Activated CD4-positive, alpha-beta memory T cell treated with anti-CD3 and anti-CD28 coated beads for 36 hours (primary cell): ENCODE results near the gene RNF175. TPM values are rescaled to one million over a fixed set of nuclear protein-coding genes. Genes with fewer than 3 reads are reported as not detected.

ENCODE experiments used
- CTCF ChIA-PET: fragments of 350-600 bp; sonication (Branson Sonifier 250); formaldehyde crosslinking; loops from one replicate; lab custom pipeline; 2021; ENCODE audit warnings: antibody characterized with exemption, inconsistent platforms; lab: Charles Lee
- POLR2A ChIA-PET: fragments of 350-600 bp; sonication (Branson Sonifier 250); formaldehyde crosslinking; loops from one replicate; lab custom pipeline; 2021; ENCODE audit warnings: antibody characterized with exemption; lab: Charles Lee
- DNase-seq: peaks from one replicate; pipeline ENCODE4 v3.0.0-alpha.2; 2020
- H3K27ac Mint-ChIP-seq: one replicate; pipeline ENCODE4 v1.8.0; 2021; ENCODE audit warnings: mixed read lengths
- H3K27me3 Mint-ChIP-seq: one replicate; pipeline ENCODE4 v1.8.0; 2021; ENCODE audit warnings: mixed read lengths
- H3K36me3 Mint-ChIP-seq: one replicate; pipeline ENCODE4 v1.8.0; 2021; ENCODE audit warnings: mixed read lengths
- H3K4me1 Mint-ChIP-seq: one replicate; pipeline ENCODE4 v1.8.0; 2021; ENCODE audit warnings: low read depth, mixed read lengths
- H3K4me3 Mint-ChIP-seq: one replicate; pipeline ENCODE4 v1.8.0; 2021; ENCODE audit warnings: mild to moderate bottlenecking, mixed read lengths
- H3K9me3 Mint-ChIP-seq: one replicate; pipeline ENCODE4 v1.8.0; 2021; ENCODE audit warnings: mixed read lengths
- intact Hi-C: fragments of 100-400 bp; cut with micrococcal nuclease; formaldehyde crosslinking; loops from one replicate; pipeline ENCODE4 v1.15.1; 2023
- total RNA-seq, 2 experiments: library from RNA; stranded (reverse); gene quantifications; one replicate each; pipeline ENCODE4 v1.2.3, GENCODE V29; 2021

Gene RNF175
- total RNA-seq, 2 experiments from 2014 or later, result not detected

GRCh38 chr4:153781717-153782416 lies 22.0 kb upstream of the RNF175 start:
- H3K4me1 Mint-ChIP-seq, result no peaks in the 10 kb centered on the region
- H3K27me3 Mint-ChIP-seq, result peaks cover 53% of the 10 kb centered on the region
- H3K27ac Mint-ChIP-seq, result no peak overlapping the region
- intact Hi-C loops, result loop anchor here (10.0 kb wide), 1 partner anchor 843 kb away; no protein-coding TSS in a partner anchor
- H3K4me3 Mint-ChIP-seq, result no peak overlapping the region
- H3K36me3 Mint-ChIP-seq, result no peaks in the 10 kb centered on the region
- ChIA-PET CTCF (interaction anchor here (0.8 kb wide), 1 partner anchor 268 kb away, joined by 4 read pairs; no protein-coding TSS in a partner anchor), POLR2A (no interaction called here)
- no peak for DNase-seq
- peaks cover 3% of the 10 kb centered on the region for H3K9me3 Mint-ChIP-seq

GRCh38 chr4:153781280-153781679 lies 21.5 kb upstream of the RNF175 start:
- ChIA-PET CTCF (interaction anchor here (0.8 to 1.3 kb wide), 3 partner anchors 168 to 698 kb away, joined by 3 to 4 read pairs (median 3); no protein-coding TSS in a partner anchor), POLR2A (no interaction called here)
- Mint-ChIP-seq H3K27ac (no peak overlapping the region), H3K9me3 (peaks cover 3% of the 10 kb centered on the region), H3K4me1 (no peaks in the 10 kb centered on the region), H3K36me3 (no peaks in the 10 kb centered on the region), H3K4me3 (no peak overlapping the region), H3K27me3 (peaks cover 52% of the 10 kb centered on the region)
- DNase-seq, result no peak
- intact Hi-C loops, result loop anchor here (10.0 kb wide), 1 partner anchor 844 kb away; no protein-coding TSS in a partner anchor

- ChIA-PET POLR2A (no interaction called here), CTCF (interaction anchor here (0.7 to 1.3 kb wide), 4 partner anchors 169 to 698 kb away, joined by 3 to 4 read pairs (median 3); no protein-coding TSS in a partner anchor)
- Mint-ChIP-seq H3K36me3 (no peaks in the 10 kb centered on the region), H3K27ac (no peak overlapping the region), H3K4me3 (no peak overlapping the region), H3K4me1 (no peaks in the 10 kb centered on the region), H3K9me3 (peaks cover 3% of the 10 kb centered on the region), H3K27me3 (peaks cover 53% of the 10 kb centered on the region)
- intact Hi-C loops, result loop anchor here (10.0 kb wide), 1 partner anchor 844 kb away; no protein-coding TSS in a partner anchor
- no peak for DNase-seq
Measured at GRCh38 chr4:153780876-153781275, 21.1 kb upstream of the RNF175 start.

GRCh38 chr4:153780221-153780620 lies 20.4 kb upstream of the RNF175 start:
- Mint-ChIP-seq H3K4me3 (no peak overlapping the region), H3K9me3 (peaks cover 3% of the 10 kb centered on the region), H3K27me3 (peaks cover 50% of the 10 kb centered on the region), H3K4me1 (no peaks in the 10 kb centered on the region), H3K36me3 (no peaks in the 10 kb centered on the region), H3K27ac (no peak overlapping the region)
- no peak for DNase-seq
- intact Hi-C loops, result loop anchor here (10.0 kb wide), 1 partner anchor 845 kb away; no protein-coding TSS in a partner anchor
- ChIA-PET CTCF (interaction anchor here (0.7 to 1.3 kb wide), 2 partner anchors 227 to 697 kb away, joined by 3 read pairs; no protein-coding TSS in a partner anchor), POLR2A (no interaction called here)

- DNase-seq, result no peak
- Mint-ChIP-seq H3K9me3 (peaks cover 3% of the 10 kb centered on the region), H3K4me3 (no peak overlapping the region), H3K4me1 (no peaks in the 10 kb centered on the region), H3K27me3 (peaks cover 47% of the 10 kb centered on the region), H3K27ac (no peak overlapping the region), H3K36me3 (no peaks in the 10 kb centered on the region)
- ChIA-PET POLR2A (no interaction called here), CTCF (no interaction called here)
- intact Hi-C loops, result no loop called here
Measured at GRCh38 chr4:153778383-153778782, 18.6 kb upstream of the RNF175 start.

- intact Hi-C loops, result no loop called here
- no peak for DNase-seq
- H3K9me3 Mint-ChIP-seq, result peaks cover 3% of the 10 kb centered on the region
- H3K27me3 Mint-ChIP-seq, result peaks cover 46% of the 10 kb centered on the region
- ChIA-PET POLR2A (no interaction called here), CTCF (no interaction called here)
- H3K4me1 Mint-ChIP-seq, result no peaks in the 10 kb centered on the region
- no peaks in the 10 kb centered on the region for H3K36me3 Mint-ChIP-seq
- H3K4me3 Mint-ChIP-seq, result no peak overlapping the region
- no peak overlapping the region for H3K27ac Mint-ChIP-seq
Measured at GRCh38 chr4:153777421-153777820, 17.6 kb upstream of the RNF175 start.

- ChIA-PET POLR2A (no interaction called here), CTCF (no interaction called here)
- H3K27ac Mint-ChIP-seq, result no peak overlapping the region
- H3K27me3 Mint-ChIP-seq, result peaks cover 42% of the 10 kb centered on the region
- H3K9me3 Mint-ChIP-seq, result peaks cover 3% of the 10 kb centered on the region
- no peak for DNase-seq
- H3K36me3 Mint-ChIP-seq, result no peaks in the 10 kb centered on the region
- intact Hi-C loops, result no loop called here
- H3K4me1 Mint-ChIP-seq, result no peaks in the 10 kb centered on the region
- H3K4me3 Mint-ChIP-seq, result no peak overlapping the region
Measured at GRCh38 chr4:153776601-153777000, 16.8 kb upstream of the RNF175 start.

- ChIA-PET POLR2A (no interaction called here), CTCF (no interaction called here)
- H3K4me3 Mint-ChIP-seq, result no peak overlapping the region
- no peaks in the 10 kb centered on the region for H3K36me3 Mint-ChIP-seq
- peaks cover 29% of the 10 kb centered on the region for H3K27me3 Mint-ChIP-seq
- intact Hi-C loops, result no loop called here
- DNase-seq, result no peak
- H3K4me1 Mint-ChIP-seq, result no peaks in the 10 kb centered on the region
- H3K9me3 Mint-ChIP-seq, result peaks cover 1% of the 10 kb centered on the region
- H3K27ac Mint-ChIP-seq, result no peak overlapping the region
Measured at GRCh38 chr4:153773236-153773690, 13.4 kb upstream of the RNF175 start.

GRCh38 chr4:153771046-153771445 lies 11.2 kb upstream of the RNF175 start:
- no peaks in the 10 kb centered on the region for H3K36me3 Mint-ChIP-seq
- H3K4me1 Mint-ChIP-seq, result no peaks in the 10 kb centered on the region
- peaks cover 21% of the 10 kb centered on the region for H3K27me3 Mint-ChIP-seq
- no peak overlapping the region for H3K27ac Mint-ChIP-seq
- CTCF ChIA-PET, result no interaction called here
- no peaks in the 10 kb centered on the region for H3K9me3 Mint-ChIP-seq
- intact Hi-C loops, result no loop called here
- no peak overlapping the region for H3K4me3 Mint-ChIP-seq
- POLR2A ChIA-PET, result no interaction called here
- DNase-seq, result no peak

- Mint-ChIP-seq H3K27me3 (peaks cover 18% of the 10 kb centered on the region), H3K27ac (no peak overlapping the region), H3K4me1 (no peaks in the 10 kb centered on the region), H3K4me3 (no peak overlapping the region), H3K36me3 (no peaks in the 10 kb centered on the region), H3K9me3 (no peaks in the 10 kb centered on the region)
- POLR2A ChIA-PET, result no interaction called here
- DNase-seq, result no peak
- CTCF ChIA-PET, result no interaction called here
- intact Hi-C loops, result no loop called here
Measured at GRCh38 chr4:153766758-153767157, 6.9 kb upstream of the RNF175 start.

GRCh38 chr4:153765894-153766293 lies 6.1 kb upstream of the RNF175 start:
- no peaks in the 10 kb centered on the region for H3K36me3 Mint-ChIP-seq
- H3K27ac Mint-ChIP-seq, result no peak overlapping the region
- no peaks in the 10 kb centered on the region for H3K9me3 Mint-ChIP-seq
- no peaks in the 10 kb centered on the region for H3K4me1 Mint-ChIP-seq
- no peak overlapping the region for H3K4me3 Mint-ChIP-seq
- CTCF ChIA-PET, result no interaction called here
- POLR2A ChIA-PET, result no interaction called here
- intact Hi-C loops, result no loop called here
- peaks cover 24% of the 10 kb centered on the region for H3K27me3 Mint-ChIP-seq
- DNase-seq, result no peak

- Mint-ChIP-seq H3K27me3 (peaks cover 24% of the 10 kb centered on the region), H3K9me3 (no peaks in the 10 kb centered on the region), H3K4me1 (no peaks in the 10 kb centered on the region), H3K27ac (no peak overlapping the region), H3K36me3 (no peaks in the 10 kb centered on the region), H3K4me3 (no peak overlapping the region)
- POLR2A ChIA-PET, result no interaction called here
- CTCF ChIA-PET, result interaction anchor here (0.7 to 1.5 kb wide), 2 partner anchors 14 to 400 kb away, joined by 3 to 7 read pairs; no protein-coding TSS in a partner anchor
- DNase-seq, result no peak
- intact Hi-C loops, result no loop called here
Measured at GRCh38 chr4:153764601-153765368, 5.0 kb upstream of the RNF175 start.
